ENCODE measurements around the gene RBM8A.

Gene RBM8A

DNA sequence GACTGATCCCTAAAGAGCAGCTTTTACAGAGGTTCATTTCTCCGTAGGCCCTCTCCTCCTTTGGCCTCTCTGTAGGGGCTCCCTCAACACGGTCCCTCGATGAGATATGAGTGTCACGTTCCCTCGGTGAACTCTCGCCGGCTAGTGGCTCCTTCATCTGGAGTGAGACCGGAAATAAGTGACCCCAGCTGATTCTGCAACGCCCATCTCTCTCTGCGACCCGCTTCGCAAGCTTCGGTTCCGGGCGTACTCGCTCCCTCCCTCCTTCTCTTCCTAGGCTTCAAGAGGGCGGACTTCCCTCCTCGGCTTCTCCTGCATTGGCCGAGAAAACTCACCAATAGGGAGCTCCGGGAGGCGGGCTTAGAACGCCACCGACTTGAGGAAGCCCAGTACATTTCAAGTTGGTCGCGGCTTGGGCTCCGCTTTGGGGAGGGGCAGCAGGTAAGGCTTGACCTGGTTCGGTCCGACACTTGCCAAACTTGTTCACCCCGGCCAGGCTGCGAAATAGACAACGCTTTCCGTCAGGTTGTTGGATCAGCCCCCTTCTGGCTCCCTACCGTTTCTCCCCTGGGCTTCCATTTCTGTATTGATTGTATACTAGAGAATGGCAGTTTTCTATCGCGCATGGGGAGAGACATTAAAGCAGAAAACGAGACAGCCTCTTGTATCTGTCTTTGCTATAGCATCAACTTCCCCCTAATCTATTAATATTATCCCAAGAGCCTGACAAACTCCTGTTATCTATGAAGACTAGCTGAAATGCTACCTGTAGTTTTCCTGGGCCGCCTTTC, 37.2 kb upstream of the RBM8A start, which contains the start of the genes ANKRD34A and POLR3GL (continued):
- no peak for TF ChIP-seq ZNF624 (tag by site-specific recombination; IDR thresholded peaks at IDR 0.05)

DNA sequence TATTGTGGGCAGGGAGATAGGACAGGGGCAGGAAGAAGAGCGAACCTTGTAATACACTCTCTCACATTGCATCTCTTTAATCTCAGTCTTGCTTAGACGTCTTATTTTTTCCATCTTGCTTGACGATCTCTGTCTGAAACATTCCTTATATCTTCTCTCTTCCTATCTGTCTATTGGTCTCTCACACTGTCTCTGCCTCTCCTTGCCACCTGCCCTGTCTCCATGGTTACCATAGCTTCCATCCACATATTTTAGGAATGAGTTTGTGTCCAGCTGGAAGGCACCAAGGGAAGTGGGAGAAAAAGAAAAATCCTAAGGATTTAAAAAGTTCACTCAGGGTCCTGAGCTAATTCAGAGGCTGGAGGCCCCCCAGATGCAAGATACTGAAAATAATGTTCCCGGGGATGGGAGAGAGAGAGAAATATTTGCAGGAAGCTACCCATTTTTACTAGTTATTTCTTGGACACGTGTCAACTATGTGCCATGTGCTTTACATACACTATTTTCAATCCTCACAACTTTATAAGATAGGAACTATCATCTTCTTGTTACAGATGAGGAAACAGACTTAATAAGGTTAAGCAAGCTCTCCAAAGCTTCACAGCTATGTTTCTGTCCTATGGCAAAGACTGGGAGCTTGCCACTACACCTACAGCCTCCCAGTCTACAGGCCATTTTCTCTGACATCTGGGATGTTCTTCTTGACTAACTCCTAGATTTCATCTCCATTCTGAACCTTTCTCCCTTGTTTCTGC, 36.2 kb upstream of the RBM8A start:
- Histone ChIP-seq H3K27ac (ENCODE audit: extremely low read depth, low read depth, low read length) (peak overlapping the region; percentile 11; the same call in 1 of the 2 replicates), H3K4me1 (ENCODE audit: control insufficient read depth, insufficient read depth, low read length) (peaks cover 11% of the 10 kb centered on the region)
- CTCF ChIA-PET, result interaction anchor here (0.6 to 5.0 kb wide), 6 partner anchors 9 to 117 kb away, joined by 3 to 43 read pairs (median 6); no protein-coding TSS in a partner anchor

More for the DNA sequence above, 36.2 kb upstream of the RBM8A start:
- H3K36me3 ChIP-seq (ENCODE audit: control insufficient read depth in 2 of 2, insufficient read depth in 1 of 2, low read length in 2 of 2), result no peaks in the 10 kb centered on the region
- TF ChIP-seq BCL11A (tag by site-specific recombination; IDR thresholded peaks at IDR 0.05; ENCODE audit: low read depth), result no peak
- no peak for TF ChIP-seq ZNF585B (tag by site-specific recombination; IDR thresholded peaks at IDR 0.05)
- TF ChIP-seq PRDM1 (tag by site-specific recombination; IDR thresholded peaks at IDR 0.05), result peak; percentile 52; the same call in 1 of the 2 replicates
- TF ChIP-seq, protein P1, sequence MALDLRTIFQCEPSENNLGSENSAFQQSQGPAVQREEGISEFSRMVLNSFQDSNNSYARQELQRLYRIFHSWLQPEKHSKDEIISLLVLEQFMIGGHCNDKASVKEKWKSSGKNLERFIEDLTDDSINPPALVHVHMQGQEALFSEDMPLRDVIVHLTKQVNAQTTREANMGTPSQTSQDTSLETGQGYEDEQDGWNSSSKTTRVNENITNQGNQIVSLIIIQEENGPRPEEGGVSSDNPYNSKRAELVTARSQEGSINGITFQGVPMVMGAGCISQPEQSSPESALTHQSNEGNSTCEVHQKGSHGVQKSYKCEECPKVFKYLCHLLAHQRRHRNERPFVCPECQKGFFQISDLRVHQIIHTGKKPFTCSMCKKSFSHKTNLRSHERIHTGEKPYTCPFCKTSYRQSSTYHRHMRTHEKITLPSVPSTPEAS (tag by site-specific recombination; IDR thresholded peaks at IDR 0.05), result no peak
- TF ChIP-seq YY2 (tag by site-specific recombination; IDR thresholded peaks at IDR 0.05), result no peak
- TF ChIP-seq ZNF549 (tag by site-specific recombination; IDR thresholded peaks at IDR 0.05), result no peak
- TF ChIP-seq ZNF24 (tag by site-specific recombination; IDR thresholded peaks at IDR 0.05), result no peak
- TF ChIP-seq EGR2 (tag by site-specific recombination; IDR thresholded peaks at IDR 0.05; ENCODE audit: low read depth), result no peak
- peak; percentile 47; the same call in 1 of the 2 replicates for TF ChIP-seq ZNF341 (tag by site-specific recombination; IDR thresholded peaks at IDR 0.05; ENCODE audit: low read depth)
- no peak for TF ChIP-seq ZNF629 (tag by site-specific recombination; IDR thresholded peaks at IDR 0.05)
- TF ChIP-seq KLF10 (tag by site-specific recombination; IDR thresholded peaks at IDR 0.05), result no peak
- TF ChIP-seq, protein P2, sequence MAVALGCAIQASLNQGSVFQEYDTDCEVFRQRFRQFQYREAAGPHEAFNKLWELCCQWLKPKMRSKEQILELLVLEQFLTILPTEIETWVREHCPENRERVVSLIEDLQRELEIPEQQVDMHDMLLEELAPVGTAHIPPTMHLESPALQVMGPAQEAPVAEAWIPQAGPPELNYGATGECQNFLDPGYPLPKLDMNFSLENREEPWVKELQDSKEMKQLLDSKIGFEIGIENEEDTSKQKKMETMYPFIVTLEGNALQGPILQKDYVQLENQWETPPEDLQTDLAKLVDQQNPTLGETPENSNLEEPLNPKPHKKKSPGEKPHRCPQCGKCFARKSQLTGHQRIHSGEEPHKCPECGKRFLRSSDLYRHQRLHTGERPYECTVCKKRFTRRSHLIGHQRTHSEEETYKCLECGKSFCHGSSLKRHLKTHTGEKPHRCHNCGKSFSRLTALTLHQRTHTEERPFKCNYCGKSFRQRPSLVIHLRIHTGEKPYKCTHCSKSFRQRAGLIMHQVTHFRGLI (tag by site-specific recombination; IDR thresholded peaks at IDR 0.05), result no peak
- TF ChIP-seq, protein P3, sequence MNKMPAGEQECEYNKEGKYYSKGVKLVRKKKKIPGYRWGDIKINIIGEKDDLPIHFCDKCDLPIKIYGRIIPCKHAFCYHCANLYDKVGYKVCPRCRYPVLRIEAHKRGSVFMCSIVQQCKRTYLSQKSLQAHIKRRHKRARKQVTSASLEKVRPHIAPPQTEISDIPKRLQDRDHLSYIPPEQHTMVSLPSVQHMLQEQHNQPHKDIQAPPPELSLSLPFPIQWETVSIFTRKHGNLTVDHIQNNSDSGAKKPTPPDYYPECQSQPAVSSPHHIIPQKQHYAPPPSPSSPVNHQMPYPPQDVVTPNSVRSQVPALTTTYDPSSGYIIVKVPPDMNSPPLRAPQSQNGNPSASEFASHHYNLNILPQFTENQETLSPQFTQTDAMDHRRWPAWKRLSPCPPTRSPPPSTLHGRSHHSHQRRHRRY (tag by site-specific recombination; IDR thresholded peaks at IDR 0.05), result no peak
- no peak for TF ChIP-seq ZNF600 (tag by site-specific recombination; IDR thresholded peaks at IDR 0.05)
- no peak for TF ChIP-seq ZNF169 (tag by site-specific recombination; IDR thresholded peaks at IDR 0.05)
- TF ChIP-seq, protein P4, sequence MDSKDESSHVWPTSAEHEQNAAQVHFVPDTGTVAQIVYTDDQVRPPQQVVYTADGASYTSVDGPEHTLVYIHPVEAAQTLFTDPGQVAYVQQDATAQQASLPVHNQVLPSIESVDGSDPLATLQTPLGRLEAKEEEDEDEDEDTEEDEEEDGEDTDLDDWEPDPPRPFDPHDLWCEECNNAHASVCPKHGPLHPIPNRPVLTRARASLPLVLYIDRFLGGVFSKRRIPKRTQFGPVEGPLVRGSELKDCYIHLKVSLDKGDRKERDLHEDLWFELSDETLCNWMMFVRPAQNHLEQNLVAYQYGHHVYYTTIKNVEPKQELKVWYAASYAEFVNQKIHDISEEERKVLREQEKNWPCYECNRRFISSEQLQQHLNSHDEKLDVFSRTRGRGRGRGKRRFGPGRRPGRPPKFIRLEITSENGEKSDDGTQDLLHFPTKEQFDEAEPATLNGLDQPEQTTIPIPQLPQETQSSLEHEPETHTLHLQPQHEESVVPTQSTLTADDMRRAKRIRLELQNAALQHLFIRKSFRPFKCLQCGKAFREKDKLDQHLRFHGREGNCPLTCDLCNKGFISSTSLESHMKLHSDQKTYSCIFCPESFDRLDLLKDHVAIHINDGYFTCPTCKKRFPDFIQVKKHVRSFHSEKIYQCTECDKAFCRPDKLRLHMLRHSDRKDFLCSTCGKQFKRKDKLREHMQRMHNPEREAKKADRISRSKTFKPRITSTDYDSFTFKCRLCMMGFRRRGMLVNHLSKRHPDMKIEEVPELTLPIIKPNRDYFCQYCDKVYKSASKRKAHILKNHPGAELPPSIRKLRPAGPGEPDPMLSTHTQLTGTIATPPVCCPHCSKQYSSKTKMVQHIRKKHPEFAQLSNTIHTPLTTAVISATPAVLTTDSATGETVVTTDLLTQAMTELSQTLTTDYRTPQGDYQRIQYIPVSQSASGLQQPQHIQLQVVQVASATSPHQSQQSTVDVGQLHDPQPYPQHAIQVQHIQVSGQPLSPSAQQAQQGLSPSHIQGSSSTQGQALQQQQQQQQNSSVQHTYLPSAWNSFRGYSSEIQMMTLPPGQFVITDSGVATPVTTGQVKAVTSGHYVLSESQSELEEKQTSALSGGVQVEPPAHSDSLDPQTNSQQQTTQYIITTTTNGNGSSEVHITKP (tag by site-specific recombination; IDR thresholded peaks at IDR 0.05), result 0 out of 2 replicates have a peak, but pooled peaks have one; percentile 8
- TF ChIP-seq ZNF366 (tag by site-specific recombination; conservative IDR thresholded peaks at IDR 0.05), result peak; percentile 51
- H3K4me3 ChIP-seq (ENCODE audit: low read depth, low read length), result no peak overlapping the region; the same call in 1 of the 2 replicates
- no peaks in the 10 kb centered on the region for H3K9me3 ChIP-seq (ENCODE audit: control insufficient read depth, insufficient read depth, low read depth, low read length)
- POLR2A ChIA-PET, result interaction anchor here (1.2 to 4.1 kb wide), 10 partner anchors 16 to 104 kb away, joined by 3 to 39 read pairs (median 8); partner anchors contain the start of genes ANKRD35, PEX11B, PIAS3 and RBM8A
